HepG2 (cell line): ENCODE measurements around the gene ARHGEF37. TPM values are rescaled to one million over a fixed set of nuclear protein-coding genes. Genes with fewer than 3 reads are reported as not detected.
A peak's percentile ranks its signal among the peaks of the same experiment; 100 is the strongest.

Experiments
- ATAC-seq: fragments of 200-7000 bp; cut with Tn5 transposase; 3 replicates; pipeline ENCODE4 v1.9.1; 2020; ENCODE audit warnings: mild to moderate bottlenecking, moderate library complexity
- Bru-seq: library from RNA; stranded (reverse); fragments of 400-500 nt; gene quantifications from one replicate; lab custom pipeline; 2021; lab: Mats Ljungman, UMichigan
- BruChase-seq, 2 experiments: library from RNA; stranded (reverse); fragments of 400-500 nt; gene quantifications; one replicate each; lab custom pipeline; 2021; lab: Mats Ljungman, UMichigan
- BruUV-seq: library from RNA; stranded (reverse); fragments of 400-500 nt; replicated peaks from 2 replicates; lab custom pipeline; 2021; lab: Mats Ljungman, UMichigan
- CTCF ChIA-PET: fragments of 300-600 bp; formaldehyde crosslinking; extraction: SDS; loops from one replicate; lab custom pipeline; 2021; ENCODE audit warnings: low total read pairs, inconsistent platforms, low intra/inter-chr PET ratio; lab: Yijun Ruan, JAX
- POLR2A ChIA-PET: fragments of 350-600 bp; sonication (Branson Sonifier 250); formaldehyde crosslinking; loops from one replicate; lab custom pipeline; 2020; ENCODE audit warnings: antibody characterized with exemption, inconsistent platforms; lab: Yijun Ruan, JAX
- DNase-seq: peaks from one replicate; pipeline ENCODE4 v3.0.0-alpha.2; 2015; ENCODE audit warnings: low spot score
- FAIRE-seq: peaks from 3 replicates; lab custom pipeline; 2011; peaks lifted over from hg19 to GRCh38; lab: Jason Lieb, UNC
- H2AFZ ChIP-seq: one replicate; pipeline ENCODE4 v1.6.1; 2011; ENCODE audit warnings: low read length, inconsistent platforms
- H3K27ac ChIP-seq: fragments of 300-600 bp; 3 replicates; pipeline ENCODE4 v1.8.0; 2011; ENCODE audit warnings: mixed run types, mild to moderate bottlenecking, mixed read lengths, low read length, inconsistent platforms; ENCODE audit not compliant: insufficient read depth; ENCODE audit errors: extremely low read length
- H3K27me3 ChIP-seq, 2 experiments: fragments of 200-600 bp in 1 of 2; 2 replicates in 1 of 2; 3 replicates in 1 of 2; pipeline versions ENCODE4 v1.6.0 to v1.8.0; 2011; ENCODE audit warnings: low read length in 2 of 2, mild to moderate bottlenecking in 2 of 2, moderate library complexity in 2 of 2, inconsistent platforms in 1 of 2; ENCODE audit not compliant: insufficient read depth in 2 of 2, control insufficient read depth in 1 of 2
- H3K36me3 ChIP-seq, 2 experiments: fragments of 200-600 bp in 1 of 2; replicated peaks in 1 of 2; 2 replicates in 1 of 2; 3 replicates in 1 of 2; pipeline versions ENCODE4 v1.5.1 to v1.8.0; 2011; ENCODE audit warnings: low read length in 2 of 2, inconsistent platforms in 1 of 2; ENCODE audit not compliant: insufficient read depth in 2 of 2, control insufficient read depth in 1 of 2
- H3K4me1 ChIP-seq: 2 replicates; pipeline ENCODE4 v1.5.1; 2012; ENCODE audit warnings: low read length, inconsistent platforms; ENCODE audit not compliant: insufficient read depth
- H3K4me2 ChIP-seq: 2 replicates; pipeline ENCODE4 v1.6.0; 2011; ENCODE audit warnings: low read depth, low read length, inconsistent platforms
- H3K4me3 ChIP-seq, 3 experiments: fragments of 200-600 bp in 1 of 3; sonication (generic), shearing (Covaris generic) in 1 of 3; replicated peaks in 1 of 3; 2 replicates each; pipeline ENCODE4 v1.5.1; 2011 to 2016; ENCODE audit warnings: low read length in 3 of 3, inconsistent platforms in 2 of 3, low read depth in 2 of 3, mild to moderate bottlenecking in 2 of 3, control low read depth in 1 of 3, mixed read lengths in 1 of 3; ENCODE audit not compliant: insufficient read depth in 1 of 3
- H3K79me2 ChIP-seq: one replicate; pipeline ENCODE4 v1.6.1; 2011; ENCODE audit warnings: low read length, inconsistent platforms; ENCODE audit not compliant: insufficient read depth
- H3K9ac ChIP-seq: 2 replicates; pipeline ENCODE4 v1.6.0; 2011; ENCODE audit warnings: mild to moderate bottlenecking, low read depth, low read length, inconsistent platforms; ENCODE audit not compliant: insufficient read depth
- H3K9me3 ChIP-seq: 2 replicates; pipeline ENCODE4 v1.5.1; 2012; ENCODE audit warnings: mild to moderate bottlenecking, low read length
- H4K20me1 ChIP-seq: 2 replicates; pipeline ENCODE4 v1.6.0; 2011; ENCODE audit warnings: inconsistent platforms, mild to moderate bottlenecking, low read length, moderate library complexity; ENCODE audit not compliant: insufficient read depth
- HNRNPL ChIP-seq: fragments of 200-400 bp; formaldehyde crosslinking; IDR thresholded peaks from 2 replicates; pipeline ENCODE4 v1.6.1; 2017; ENCODE audit warnings: mild to moderate bottlenecking, low read depth, low read length
- MAZ ChIP-seq, 2 experiments: sonication (generic) in 1 of 2; formaldehyde crosslinking in 1 of 2; IDR thresholded peaks; 2 replicates each; pipeline versions ENCODE4 v1.5.0 to v1.6.1; 2012 to 2020; ENCODE audit warnings: low read depth in 2 of 2, mild to moderate bottlenecking in 2 of 2, borderline replicate concordance in 1 of 2, improper control_type of control experiment in 1 of 2, low read length in 1 of 2, missing genetic modification reagents in 1 of 2, moderate library complexity in 1 of 2
- MIER3 ChIP-seq: IDR thresholded peaks from 2 replicates; pipeline ENCODE4 v1.6.1; 2016; ENCODE audit warnings: missing compliant biosample characterization, borderline replicate concordance
- MYNN ChIP-seq: sonication (generic); formaldehyde crosslinking; IDR thresholded peaks from 2 replicates; pipeline ENCODE4 v1.4.0; 2020; ENCODE audit warnings: mild to moderate bottlenecking, low read depth, missing genetic modification reagents
- NR1H2 ChIP-seq: sonication (generic); formaldehyde crosslinking; IDR thresholded peaks from 2 replicates; pipeline ENCODE4 v1.8.1; 2022; ENCODE audit warnings: low read depth, missing genetic modification reagents, borderline replicate concordance
- NRL ChIP-seq: sonication (generic); formaldehyde crosslinking; IDR thresholded peaks from 2 replicates; pipeline ENCODE4 v1.5.0; 2020; ENCODE audit warnings: missing genetic modification reagents, mild to moderate bottlenecking, moderate library complexity, borderline replicate concordance
- PRMT3 ChIP-seq: sonication (generic); formaldehyde crosslinking; IDR thresholded peaks from 2 replicates; pipeline ENCODE4 v1.8.1; 2022; ENCODE audit warnings: low read depth, mild to moderate bottlenecking, moderate library complexity, missing genetic modification reagents, borderline replicate concordance
- RBFOX2 ChIP-seq: fragments of 200-400 bp; formaldehyde crosslinking; IDR thresholded peaks from 2 replicates; pipeline ENCODE4 v1.6.1; 2017; ENCODE audit warnings: low read depth, mild to moderate bottlenecking, low read length
- SALL1 ChIP-seq: sonication (generic); formaldehyde crosslinking; IDR thresholded peaks from 2 replicates; pipeline ENCODE4 v1.8.0; 2022; ENCODE audit warnings: mild to moderate bottlenecking, missing genetic modification reagents
- SOX13 ChIP-seq, 3 experiments: fragments of 450-650 bp in 1 of 3; sonication (generic) in 1 of 3; formaldehyde crosslinking in 1 of 3; IDR thresholded peaks in 2 of 3; conservative IDR thresholded peaks in 1 of 3; 2 replicates each; pipeline versions ENCODE4 v1.5.0 to v1.6.1; 2016 to 2020; ENCODE audit warnings: antibody characterized with exemption in 1 of 3, mild to moderate bottlenecking in 1 of 3, missing compliant biosample characterization in 1 of 3, missing genetic modification reagents in 1 of 3, moderate library complexity in 1 of 3
- TCF12 ChIP-seq, 2 experiments: fragments of 450-650 bp in 1 of 2; sonication (generic) in 1 of 2; formaldehyde crosslinking in 1 of 2; IDR thresholded peaks; 2 replicates each; pipeline versions ENCODE4 v1.6.1 to v1.8.0; 2017 to 2022; ENCODE audit warnings: antibody characterized with exemption in 1 of 2, mild to moderate bottlenecking in 1 of 2, missing genetic modification reagents in 1 of 2, moderate library complexity in 1 of 2
- TCF7 ChIP-seq: sonication (generic); IDR thresholded peaks from 2 replicates; pipeline ENCODE4 v1.6.1; 2016; ENCODE audit warnings: antibody characterized with exemption, low read depth
- ZNF652 ChIP-seq: IDR thresholded peaks from 2 replicates; pipeline ENCODE4 v1.6.1; 2016; ENCODE audit warnings: low read depth, borderline replicate concordance
- ZNF768 ChIP-seq: sonication (generic); formaldehyde crosslinking; IDR thresholded peaks from 2 replicates; pipeline ENCODE4 v1.4.0; 2020; ENCODE audit warnings: missing genetic modification reagents
- ZNF777 ChIP-seq: sonication (generic); formaldehyde crosslinking; IDR thresholded peaks from 2 replicates; pipeline ENCODE4 v1.4.0; 2020; ENCODE audit warnings: missing genetic modification reagents
- WGBS: methylation state at CpG from one replicate; pipeline ENCODE4 v1.1.6; 2017; ENCODE audit warnings: low lambda C conversion rate; 5-methylcytosine and 5-hydroxymethylcytosine counted together
- in situ Hi-C: cut with HindIII; loops from 2 replicates; pipeline ENCODE4 v1.10.0; 2017; ENCODE audit warnings: low pct_unique_long_range_greater_than_20kb; ENCODE audit not compliant: extremely low pct_ligation_motif_present
- intact Hi-C: fragments of 100-400 bp; cut with micrococcal nuclease; formaldehyde crosslinking; loops from one replicate; pipeline ENCODE4 v1.10.0; 2022; ENCODE audit not compliant: unreplicated experiment
- long read RNA-seq, 2 experiments: library from RNA in 1 of 2; library from polyadenylated mRNA in 1 of 2; stranded (forward) in 1 of 2; unstranded in 1 of 2; transcript quantifications; one replicate each; pipeline ENCODE4 v2.0.0, GENCODE V29; 2019 to 2022
- polyA minus RNA-seq, 3 experiments: library from RNA; depleted of rRNA, polyadenylated mRNA; stranded (reverse); fragments of >200 nt; gene quantifications; 2 replicates each; pipeline ENCODE4 v1.2.3, GENCODE V29; 2011; ENCODE audit warnings: low replicate concordance in 1 of 3
- polyA plus RNA-seq, 8 experiments: library from polyadenylated mRNA; depleted of rRNA in 3 of 8; stranded (reverse) in 7 of 8; unstranded in 1 of 8; fragments of >200 nt; fragmentation: Illumina TruSeq in 4 of 8; extraction: Trizol in 4 of 8; gene quantifications; 2 replicates each; pipeline versions ENCODE4 v1.2.1 to v1.2.3, GENCODE V29; 2011 to 2016; ENCODE audit warnings: low read depth in 4 of 8, missing spikeins in 1 of 8, mixed read lengths in 1 of 8; ENCODE audit not compliant: insufficient read depth in 1 of 8
- total RNA-seq, 5 experiments: library from RNA; depleted of rRNA; stranded (reverse); fragments of >200 nt; fragmentation: Illumina TruSeq; extraction: Trizol; gene quantifications; 2 replicates each; pipeline ENCODE4 v1.2.3, GENCODE V29; 2016; ENCODE audit warnings: low read depth in 1 of 5
- TF ChIP-seq, protein P1 (sequence below): sonication (generic); formaldehyde crosslinking; IDR thresholded peaks from 2 replicates; pipeline ENCODE4 v1.5.1; 2020; ENCODE audit warnings: mild to moderate bottlenecking, missing genetic modification reagents, moderate library complexity

Gene ARHGEF37
- total RNA-seq (2016; rRNA removed; fragmentation: Illumina TruSeq; extraction: Trizol) = 0.27 TPM in 1 of 2 replicates, not detected in the other
- total RNA-seq (2016; cell fraction: cytosol; rRNA removed; fragmentation: Illumina TruSeq; extraction: Trizol; ENCODE audit: low read depth) = not detected in 2 replicates
- 0.11 TPM in 1 of 2 replicates, not detected in the other for total RNA-seq (2016; cell fraction: insoluble cytoplasmic fraction; rRNA removed; fragmentation: Illumina TruSeq; extraction: Trizol)
- not detected in 2 replicates for total RNA-seq (2016; cell fraction: membrane; rRNA removed; fragmentation: Illumina TruSeq; extraction: Trizol)
- not detected in 2 replicates for total RNA-seq (2016; cell fraction: nucleus; rRNA removed; fragmentation: Illumina TruSeq; extraction: Trizol)
- 0.18 and 0.39 TPM in 2 replicates for polyA plus RNA-seq (2011; rRNA removed)
- 0.05 and 0.23 TPM in 2 replicates for polyA plus RNA-seq (2011; cell fraction: cytosol; rRNA removed)
- 0.18 and 0.38 TPM in 2 replicates for polyA plus RNA-seq (2011; cell fraction: nucleus; rRNA removed)
- polyA plus RNA-seq (2012) = 0.21 and 0.28 TPM in 2 replicates
- not detected in 2 replicates for polyA plus RNA-seq (2016; cell fraction: cytosol; fragmentation: Illumina TruSeq; extraction: Trizol; ENCODE audit: low read depth)
- polyA plus RNA-seq (2016; cell fraction: insoluble cytoplasmic fraction; fragmentation: Illumina TruSeq; extraction: Trizol; ENCODE audit: low read depth) = not detected in 2 replicates
- not detected in 2 replicates for polyA plus RNA-seq (2016; cell fraction: membrane; fragmentation: Illumina TruSeq; extraction: Trizol; ENCODE audit: low read depth)
- 0.48 TPM in 1 of 2 replicates, not detected in the other for polyA plus RNA-seq (2016; cell fraction: nucleus; fragmentation: Illumina TruSeq; extraction: Trizol; ENCODE audit: insufficient read depth, low read depth)
- 0.51 and 1.4 TPM in 2 replicates for polyA minus RNA-seq (2011; rRNA and poly(A)+ RNA removed; ENCODE audit: low replicate concordance)
- not detected in 2 replicates for polyA minus RNA-seq (2011; cell fraction: cytosol; rRNA and poly(A)+ RNA removed)
- 0.13 and 0.87 TPM in 2 replicates for polyA minus RNA-seq (2011; cell fraction: nucleus; rRNA and poly(A)+ RNA removed)
- percentile 15 among the genes with signal in this experiment for Bru-seq, nascent RNA
- BruChase-seq, experiment 1, labeled RNA remaining after a 6-hour chase = percentile 13 among the genes with signal in this experiment
- BruChase-seq, experiment 2, labeled RNA remaining after a 2-hour chase = percentile 13 among the genes with signal in this experiment
- long read RNA-seq, experiment 1 = 0 reads
- long read RNA-seq, experiment 2, partial matches to known transcripts = 0 of 4 reads
- long read RNA-seq, experiment 2, other reads (novel, unspliced or antisense) = 4 of 4 reads

DNA sequence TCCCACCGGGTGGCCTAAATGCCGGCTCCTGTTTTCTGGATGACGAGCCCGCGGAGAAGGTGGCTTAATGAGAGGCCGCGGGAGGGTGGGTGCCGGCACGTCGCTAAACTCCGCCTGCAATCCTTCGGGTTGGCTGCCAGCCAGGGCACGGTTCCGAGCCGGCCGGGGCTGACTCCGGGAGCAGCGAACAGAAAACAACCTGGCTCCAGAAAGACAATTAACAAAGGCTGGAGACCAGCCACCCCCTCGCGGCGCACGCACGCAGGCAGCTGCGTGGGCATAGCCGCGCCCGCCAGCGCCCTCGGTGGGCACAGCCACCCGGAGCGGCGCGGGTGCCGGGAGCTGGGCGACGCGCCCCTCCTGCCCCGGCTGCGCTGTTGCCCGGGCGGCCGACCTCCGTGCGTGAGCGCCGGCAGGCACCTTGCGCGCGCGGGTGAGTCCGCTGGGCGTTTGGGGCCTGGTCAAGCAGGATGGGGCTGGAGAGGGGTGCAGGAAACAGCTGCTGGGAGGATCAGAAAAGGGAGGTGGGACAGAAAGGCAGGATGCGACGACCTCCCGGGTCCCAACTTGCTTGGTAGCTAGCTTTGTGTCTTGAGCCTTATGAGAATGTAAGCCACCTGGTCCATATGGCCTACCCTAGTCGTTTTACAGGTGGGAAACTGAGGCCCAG is at the start of gene ARHGEF37:
TSS of gene ARHGEF37 (plus strand) at position 307 of the 670 bp plus-strand sequence. CDS start 16,272 bp downstream, outside the sequence.
- Histone ChIP-seq H3K9ac (peak within 1 kb of the TSS; percentile 44; the same call in 1 of the 2 replicates), H3K27ac (no peak within 1 kb of the TSS), H3K4me1 (peaks cover 27% of the 10 kb centered on the region), H3K27me3 (peaks cover 0 to 31% of the 10 kb centered on the region in 2 experiments; a peak in 2 of 5 replicates), H3K4me2 (peak within 1 kb of the TSS; percentile 95), H2AFZ (peak within 1 kb of the TSS; percentile 73), H3K9me3 (no peaks in the 10 kb centered on the region), H3K4me3 (peak within 1 kb of the TSS; percentile 49 to 72 (median 60)), H3K79me2 (no peaks in the 10 kb centered on the region), H4K20me1 (no peaks in the 10 kb centered on the region), H3K36me3 (no peaks in the 10 kb centered on the region)
- in situ Hi-C loops (no loop called here), intact Hi-C loops (loop anchor here (5.0 kb wide), 1 partner anchor 36 kb away; no protein-coding TSS in a partner anchor)
- ATAC-seq (peak; percentile 86), DNase-seq (peak; percentile 12), FAIRE-seq (no peak)
- CTCF ChIA-PET = no interaction called here
- no TSS peak for BruUV-seq
- POLR2A ChIA-PET = no interaction called here
- WGBS = 1% methylated on average over 7 of the region's 56 CpGs
- TF ChIP-seq ZNF777 (CRISPR knock-in tag) = no peak
- no peak for TF ChIP-seq ZNF652
- TF ChIP-seq RBFOX2 = 0 out of 2 replicates have a peak, but pooled peaks have one; percentile 22
- TF ChIP-seq SALL1 = 0 out of 2 replicates have a peak, but pooled peaks have one; percentile 16
- TF ChIP-seq MIER3 (CRISPR knock-in tag) = no peak
- no peak for TF ChIP-seq MAZ (IDR thresholded peaks at IDR 0.05; ENCODE audit: borderline replicate concordance, low read depth, low read length)
- TF ChIP-seq MAZ (CRISPR knock-in tag; IDR thresholded peaks at IDR 0.05; ENCODE audit: low read depth) = peak; percentile 58
- TF ChIP-seq TCF7 = no peak
- TF ChIP-seq SOX13 (IDR thresholded peaks at IDR 0.05) = no peak
- no peak for TF ChIP-seq SOX13 (CRISPR knock-in tag; conservative IDR thresholded peaks at IDR 0.05 in 1 of 2, IDR thresholded peaks at IDR 0.05 in 1 of 2)
- no peak for TF ChIP-seq PRMT3 (CRISPR knock-in tag)
- no peak for TF ChIP-seq TCF12 (IDR thresholded peaks at IDR 0.05)
- 0 out of 2 replicates have a peak, but pooled peaks have one; percentile 42 for TF ChIP-seq TCF12 (CRISPR knock-in tag; IDR thresholded peaks at IDR 0.05)
- no peak for TF ChIP-seq NR1H2 (CRISPR knock-in tag)
- peak; percentile 31; the same call in 1 of the 2 replicates for TF ChIP-seq ZNF768
- TF ChIP-seq, protein P1, sequence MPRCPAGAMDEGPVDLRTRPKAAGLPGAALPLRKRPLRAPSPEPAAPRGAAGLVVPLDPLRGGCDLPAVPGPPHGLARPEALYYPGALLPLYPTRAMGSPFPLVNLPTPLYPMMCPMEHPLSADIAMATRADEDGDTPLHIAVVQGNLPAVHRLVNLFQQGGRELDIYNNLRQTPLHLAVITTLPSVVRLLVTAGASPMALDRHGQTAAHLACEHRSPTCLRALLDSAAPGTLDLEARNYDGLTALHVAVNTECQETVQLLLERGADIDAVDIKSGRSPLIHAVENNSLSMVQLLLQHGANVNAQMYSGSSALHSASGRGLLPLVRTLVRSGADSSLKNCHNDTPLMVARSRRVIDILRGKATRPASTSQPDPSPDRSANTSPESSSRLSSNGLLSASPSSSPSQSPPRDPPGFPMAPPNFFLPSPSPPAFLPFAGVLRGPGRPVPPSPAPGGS (CRISPR knock-in tag) = 0 out of 2 replicates have a peak, but pooled peaks have one; percentile 28
- TF ChIP-seq NRL = 0 out of 2 replicates have a peak, but pooled peaks have one; percentile 18
- TF ChIP-seq MYNN (CRISPR knock-in tag) = no peak
- TF ChIP-seq HNRNPL = peak; percentile 88
